HepG2 (cell line): Measurements from ENCODE around the gene MAP2K3. TPM values are rescaled to one million over a fixed set of nuclear protein-coding genes. Genes with fewer than 3 reads are reported as not detected.

ENCODE experiments used
- ATAC-seq: fragments of 200-7000 bp; cut with Tn5 transposase; 3 replicates; pipeline ENCODE4 v1.9.1; 2020; ENCODE audit warnings: mild to moderate bottlenecking, moderate library complexity
- BruUV-seq: library from RNA; stranded (reverse); fragments of 400-500 nt; replicated peaks from 2 replicates; lab custom pipeline; 2021; lab: Mats Ljungman, UMichigan
- CTCF ChIA-PET: fragments of 300-600 bp; formaldehyde crosslinking; extraction: SDS; loops from one replicate; lab custom pipeline; 2021; ENCODE audit warnings: low total read pairs, inconsistent platforms, low intra/inter-chr PET ratio; lab: Yijun Ruan, JAX
- POLR2A ChIA-PET: fragments of 350-600 bp; sonication (Branson Sonifier 250); formaldehyde crosslinking; loops from one replicate; lab custom pipeline; 2020; ENCODE audit warnings: antibody characterized with exemption, inconsistent platforms; lab: Yijun Ruan, JAX
- DNase-seq: peaks from one replicate; pipeline ENCODE4 v3.0.0-alpha.2; 2015; ENCODE audit warnings: low spot score
- FAIRE-seq: peaks from 3 replicates; lab custom pipeline; 2011; peaks lifted over from hg19 to GRCh38; lab: Jason Lieb, UNC
- H2AFZ ChIP-seq: one replicate; pipeline ENCODE4 v1.6.1; 2011; ENCODE audit warnings: low read length, inconsistent platforms
- H3K27ac ChIP-seq: fragments of 300-600 bp; 3 replicates; pipeline ENCODE4 v1.8.0; 2011; ENCODE audit warnings: mixed run types, mild to moderate bottlenecking, mixed read lengths, low read length, inconsistent platforms; ENCODE audit not compliant: insufficient read depth; ENCODE audit errors: extremely low read length
- H3K27me3 ChIP-seq, 2 experiments: fragments of 200-600 bp in 1 of 2; 2 replicates in 1 of 2; 3 replicates in 1 of 2; pipeline versions ENCODE4 v1.6.0 to v1.8.0; 2011; ENCODE audit warnings: low read length in 2 of 2, mild to moderate bottlenecking in 2 of 2, moderate library complexity in 2 of 2, inconsistent platforms in 1 of 2; ENCODE audit not compliant: insufficient read depth in 2 of 2, control insufficient read depth in 1 of 2
- H3K36me3 ChIP-seq, 2 experiments: fragments of 200-600 bp in 1 of 2; replicated peaks in 1 of 2; 2 replicates in 1 of 2; 3 replicates in 1 of 2; pipeline versions ENCODE4 v1.5.1 to v1.8.0; 2011; ENCODE audit warnings: low read length in 2 of 2, inconsistent platforms in 1 of 2; ENCODE audit not compliant: insufficient read depth in 2 of 2, control insufficient read depth in 1 of 2
- H3K4me1 ChIP-seq: 2 replicates; pipeline ENCODE4 v1.5.1; 2012; ENCODE audit warnings: low read length, inconsistent platforms; ENCODE audit not compliant: insufficient read depth
- H3K4me2 ChIP-seq: 2 replicates; pipeline ENCODE4 v1.6.0; 2011; ENCODE audit warnings: low read depth, low read length, inconsistent platforms
- H3K4me3 ChIP-seq, 3 experiments: fragments of 200-600 bp in 1 of 3; sonication (generic), shearing (Covaris generic) in 1 of 3; replicated peaks in 1 of 3; 2 replicates each; pipeline ENCODE4 v1.5.1; 2011 to 2016; ENCODE audit warnings: low read length in 3 of 3, inconsistent platforms in 2 of 3, low read depth in 2 of 3, mild to moderate bottlenecking in 2 of 3, control low read depth in 1 of 3, mixed read lengths in 1 of 3; ENCODE audit not compliant: insufficient read depth in 1 of 3
- H3K79me2 ChIP-seq: one replicate; pipeline ENCODE4 v1.6.1; 2011; ENCODE audit warnings: low read length, inconsistent platforms; ENCODE audit not compliant: insufficient read depth
- H3K9ac ChIP-seq: 2 replicates; pipeline ENCODE4 v1.6.0; 2011; ENCODE audit warnings: mild to moderate bottlenecking, low read depth, low read length, inconsistent platforms; ENCODE audit not compliant: insufficient read depth
- H3K9me3 ChIP-seq: 2 replicates; pipeline ENCODE4 v1.5.1; 2012; ENCODE audit warnings: mild to moderate bottlenecking, low read length
- H4K20me1 ChIP-seq: 2 replicates; pipeline ENCODE4 v1.6.0; 2011; ENCODE audit warnings: inconsistent platforms, mild to moderate bottlenecking, low read length, moderate library complexity; ENCODE audit not compliant: insufficient read depth
- FOSL2 ChIP-seq: sonication (generic); formaldehyde crosslinking; IDR thresholded peaks from 2 replicates; pipeline ENCODE4 v1.4.0; 2020; ENCODE audit warnings: missing genetic modification reagents
- HDAC2 ChIP-seq: sonication (generic); formaldehyde crosslinking; IDR thresholded peaks from 2 replicates; pipeline ENCODE4 v1.4.0; 2020; ENCODE audit warnings: missing genetic modification reagents
- HNF4A ChIP-seq: sonication (generic); formaldehyde crosslinking; IDR thresholded peaks from 2 replicates; pipeline ENCODE4 v1.4.0; 2020; ENCODE audit warnings: missing genetic modification reagents
- KDM5A ChIP-seq: fragments of 200-600 bp; sonication (generic); IDR thresholded peaks from 2 replicates; pipeline ENCODE4 v1.7.0; 2018; ENCODE audit warnings: antibody characterized with exemption, mild to moderate bottlenecking, low read length, borderline replicate concordance
- NKX3-1 ChIP-seq: sonication (generic); formaldehyde crosslinking; IDR thresholded peaks from 2 replicates; pipeline ENCODE4 v1.5.0; 2020; ENCODE audit warnings: missing genetic modification reagents
- XRCC5 ChIP-seq: fragments of 200-400 bp; formaldehyde crosslinking; optimal IDR thresholded peaks from 2 replicates; pipeline ENCODE3; 2017; ENCODE audit warnings: mild to moderate bottlenecking, low read length
- ZBTB21 ChIP-seq: sonication (generic); formaldehyde crosslinking; IDR thresholded peaks from 2 replicates; pipeline ENCODE4 v1.4.0; 2020; ENCODE audit warnings: missing genetic modification reagents
- ZMAT3 ChIP-seq: sonication (generic); formaldehyde crosslinking; conservative IDR thresholded peaks from 2 replicates; pipeline ENCODE4 v1.7.0; 2021; ENCODE audit warnings: missing genetic modification reagents
- ZNF383 ChIP-seq: sonication (generic); formaldehyde crosslinking; IDR thresholded peaks from 2 replicates; pipeline ENCODE4 v1.4.0; 2020; ENCODE audit warnings: missing genetic modification reagents, mild to moderate bottlenecking, borderline replicate concordance
- WGBS: methylation state at CpG from one replicate; pipeline ENCODE4 v1.1.6; 2017; ENCODE audit warnings: low lambda C conversion rate; 5-methylcytosine and 5-hydroxymethylcytosine counted together
- in situ Hi-C: cut with HindIII; loops from 2 replicates; pipeline ENCODE4 v1.10.0; 2017; ENCODE audit warnings: low pct_unique_long_range_greater_than_20kb; ENCODE audit not compliant: extremely low pct_ligation_motif_present
- intact Hi-C: fragments of 100-400 bp; cut with micrococcal nuclease; formaldehyde crosslinking; loops from one replicate; pipeline ENCODE4 v1.10.0; 2022; ENCODE audit not compliant: unreplicated experiment
- polyA plus RNA-seq, 8 experiments: library from polyadenylated mRNA; depleted of rRNA in 3 of 8; stranded (reverse) in 7 of 8; unstranded in 1 of 8; fragments of >200 nt; fragmentation: Illumina TruSeq in 4 of 8; extraction: Trizol in 4 of 8; gene quantifications; 2 replicates each; pipeline versions ENCODE4 v1.2.1 to v1.2.3, GENCODE V29; 2011 to 2016; ENCODE audit warnings: low read depth in 4 of 8, missing spikeins in 1 of 8, mixed read lengths in 1 of 8; ENCODE audit not compliant: insufficient read depth in 1 of 8
- total RNA-seq, 5 experiments: library from RNA; depleted of rRNA; stranded (reverse); fragments of >200 nt; fragmentation: Illumina TruSeq; extraction: Trizol; gene quantifications; 2 replicates each; pipeline ENCODE4 v1.2.3, GENCODE V29; 2016; ENCODE audit warnings: low read depth in 1 of 5
- TF ChIP-seq, protein P1 (sequence below): sonication (generic); formaldehyde crosslinking; IDR thresholded peaks from 2 replicates; pipeline ENCODE4 v1.4.0; 2020; ENCODE audit warnings: missing genetic modification reagents
- TF ChIP-seq, protein P2 (sequence below): sonication (generic); formaldehyde crosslinking; conservative IDR thresholded peaks from 2 replicates; pipeline ENCODE4 v1.8.1; 2023; ENCODE audit warnings: missing genetic modification reagents
- TF ChIP-seq, protein P3 (sequence below): sonication (generic); formaldehyde crosslinking; IDR thresholded peaks from 2 replicates; pipeline ENCODE4 v1.9.0; 2021; ENCODE audit warnings: missing genetic modification reagents, mild to moderate bottlenecking, borderline replicate concordance
- TF ChIP-seq, protein P4 (sequence below): sonication (generic); formaldehyde crosslinking; IDR thresholded peaks from 2 replicates; pipeline ENCODE4 v1.4.0; 2020; ENCODE audit warnings: missing genetic modification reagents

MAP2K3 gene
- total and polyA plus RNA-seq, 2 of the 13 experiments (the other 11 are each of a cell fraction or from before 2014, with no cell fraction given), result 20.5 to 27.4 TPM

DNA sequence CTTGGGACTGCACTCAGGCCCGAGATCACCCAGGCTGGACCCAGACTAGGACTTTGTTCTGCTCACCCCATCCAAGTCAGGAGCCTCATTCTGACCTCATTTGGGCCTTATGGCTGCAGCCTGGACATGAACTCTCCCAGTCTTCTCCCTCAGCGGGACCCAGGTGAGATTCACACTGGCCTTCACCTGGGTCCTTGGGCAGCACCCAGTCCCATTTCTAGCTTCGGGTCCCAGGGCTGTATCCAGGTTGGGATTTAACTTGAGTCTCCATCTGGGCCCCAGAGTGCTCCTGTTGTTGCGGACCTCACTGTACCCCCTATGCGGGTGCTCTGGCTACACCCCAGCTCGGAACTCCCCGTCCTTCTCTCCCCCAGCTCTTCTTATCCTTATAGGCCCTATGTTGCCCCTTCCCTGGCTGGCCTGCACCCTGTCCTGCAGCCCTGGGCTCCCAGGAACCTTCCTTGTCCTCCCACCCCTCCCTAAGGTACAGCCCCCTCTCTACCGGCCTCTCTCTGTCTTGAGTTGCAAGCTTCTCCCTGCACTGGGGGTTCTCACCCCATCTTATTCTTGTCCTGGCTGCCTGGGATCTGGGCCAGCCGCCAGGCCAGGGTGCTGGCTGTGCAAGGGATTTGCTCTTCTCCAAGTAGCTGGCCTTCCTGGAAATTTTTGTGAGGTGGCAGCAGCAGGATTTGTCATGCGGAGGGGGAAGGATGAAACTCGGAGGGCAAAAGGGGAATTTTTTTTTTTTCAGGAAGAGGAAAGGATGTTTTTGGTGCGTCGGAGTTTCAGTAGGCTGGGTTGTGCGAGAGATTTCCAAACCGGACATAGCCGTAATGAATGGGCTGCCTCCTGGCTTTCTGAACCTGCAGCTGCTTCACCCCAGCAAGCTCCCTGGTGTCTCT, 904 bp downstream of the MAP2K3 start:
- Histone ChIP-seq H3K4me3 (peak overlapping the region; percentile 82 to 96 (median 95)), H4K20me1 (peaks cover 15% of the 10 kb centered on the region), H3K9me3 (no peaks in the 10 kb centered on the region), H3K36me3 (peaks cover 0 to 3% of the 10 kb centered on the region in 2 experiments; a peak in 2 of 5 replicates), H2AFZ (no peak overlapping the region), H3K79me2 (peaks cover 55% of the 10 kb centered on the region), H3K4me2 (peak overlapping the region; percentile 93), H3K9ac (peak overlapping the region; percentile 90), H3K4me1 (peaks cover 45% of the 10 kb centered on the region), H3K27ac (peak overlapping the region; percentile 90), H3K27me3 (peaks cover 2 to 18% of the 10 kb centered on the region in 2 experiments; a peak in 4 of 5 replicates)
- no peak for FAIRE-seq
- in situ Hi-C loops, result loop anchor here (10.0 kb wide), 2 partner anchors 161 to 169 kb away; partner anchors contain the start of gene DHRS7B
- under 1% methylated on average over 15 of the region's 16 CpGs for WGBS
- no peak for ATAC-seq
- ChIA-PET CTCF (no interaction called here), POLR2A (interaction anchor here (0.6 to 4.1 kb wide), 4 partner anchors 10 to 242 kb away, joined by 3 to 56 read pairs (median 18); partner anchors contain the start of genes TMEM11 and USP22)
- BruUV-seq, result TSS peak; percentile 94
- no peak for DNase-seq
- intact Hi-C loops, result loop anchor here (2.0 to 10.0 kb wide), 3 partner anchors 33 to 241 kb away; partner anchors contain the start of genes NATD1, TMEM11 and USP22
- TF ChIP-seq NKX3-1 (CRISPR knock-in tag) (0 out of 2 replicates have a peak, but pooled peaks have one; percentile 22), FOSL2 (CRISPR knock-in tag) (0 out of 2 replicates have a peak, but pooled peaks have one; percentile 12), KDM5A (peak; percentile 30; the same call in 1 of the 2 replicates), HDAC2 (CRISPR knock-in tag) (0 out of 2 replicates have a peak, but pooled peaks have one; percentile 1), ZNF383 (no peak), ZBTB21 (CRISPR knock-in tag) (no peak), ZMAT3 (CRISPR knock-in tag) (0 out of 2 replicates have a peak, but pooled peaks have one; percentile 3), HNF4A (CRISPR knock-in tag) (peak; percentile 68), XRCC5 (peak; percentile 9)
- TF ChIP-seq, protein P1, sequence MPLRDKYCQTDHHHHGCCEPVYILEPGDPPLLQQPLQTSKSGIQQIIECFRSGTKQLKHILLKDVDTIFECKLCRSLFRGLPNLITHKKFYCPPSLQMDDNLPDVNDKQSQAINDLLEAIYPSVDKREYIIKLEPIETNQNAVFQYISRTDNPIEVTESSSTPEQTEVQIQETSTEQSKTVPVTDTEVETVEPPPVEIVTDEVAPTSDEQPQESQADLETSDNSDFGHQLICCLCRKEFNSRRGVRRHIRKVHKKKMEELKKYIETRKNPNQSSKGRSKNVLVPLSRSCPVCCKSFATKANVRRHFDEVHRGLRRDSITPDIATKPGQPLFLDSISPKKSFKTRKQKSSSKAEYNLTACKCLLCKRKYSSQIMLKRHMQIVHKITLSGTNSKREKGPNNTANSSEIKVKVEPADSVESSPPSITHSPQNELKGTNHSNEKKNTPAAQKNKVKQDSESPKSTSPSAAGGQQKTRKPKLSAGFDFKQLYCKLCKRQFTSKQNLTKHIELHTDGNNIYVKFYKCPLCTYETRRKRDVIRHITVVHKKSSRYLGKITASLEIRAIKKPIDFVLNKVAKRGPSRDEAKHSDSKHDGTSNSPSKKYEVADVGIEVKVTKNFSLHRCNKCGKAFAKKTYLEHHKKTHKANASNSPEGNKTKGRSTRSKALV (CRISPR knock-in tag), result peak; percentile 18; the same call in 1 of the 2 replicates
- TF ChIP-seq, protein P2, sequence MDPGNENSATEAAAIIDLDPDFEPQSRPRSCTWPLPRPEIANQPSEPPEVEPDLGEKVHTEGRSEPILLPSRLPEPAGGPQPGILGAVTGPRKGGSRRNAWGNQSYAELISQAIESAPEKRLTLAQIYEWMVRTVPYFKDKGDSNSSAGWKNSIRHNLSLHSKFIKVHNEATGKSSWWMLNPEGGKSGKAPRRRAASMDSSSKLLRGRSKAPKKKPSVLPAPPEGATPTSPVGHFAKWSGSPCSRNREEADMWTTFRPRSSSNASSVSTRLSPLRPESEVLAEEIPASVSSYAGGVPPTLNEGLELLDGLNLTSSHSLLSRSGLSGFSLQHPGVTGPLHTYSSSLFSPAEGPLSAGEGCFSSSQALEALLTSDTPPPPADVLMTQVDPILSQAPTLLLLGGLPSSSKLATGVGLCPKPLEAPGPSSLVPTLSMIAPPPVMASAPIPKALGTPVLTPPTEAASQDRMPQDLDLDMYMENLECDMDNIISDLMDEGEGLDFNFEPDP, result 0 out of 2 replicates have a peak, but pooled peaks have one; percentile 46
- TF ChIP-seq, protein P3, sequence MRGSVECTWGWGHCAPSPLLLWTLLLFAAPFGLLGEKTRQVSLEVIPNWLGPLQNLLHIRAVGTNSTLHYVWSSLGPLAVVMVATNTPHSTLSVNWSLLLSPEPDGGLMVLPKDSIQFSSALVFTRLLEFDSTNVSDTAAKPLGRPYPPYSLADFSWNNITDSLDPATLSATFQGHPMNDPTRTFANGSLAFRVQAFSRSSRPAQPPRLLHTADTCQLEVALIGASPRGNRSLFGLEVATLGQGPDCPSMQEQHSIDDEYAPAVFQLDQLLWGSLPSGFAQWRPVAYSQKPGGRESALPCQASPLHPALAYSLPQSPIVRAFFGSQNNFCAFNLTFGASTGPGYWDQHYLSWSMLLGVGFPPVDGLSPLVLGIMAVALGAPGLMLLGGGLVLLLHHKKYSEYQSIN (CRISPR knock-in tag), result no peak
- TF ChIP-seq, protein P4, sequence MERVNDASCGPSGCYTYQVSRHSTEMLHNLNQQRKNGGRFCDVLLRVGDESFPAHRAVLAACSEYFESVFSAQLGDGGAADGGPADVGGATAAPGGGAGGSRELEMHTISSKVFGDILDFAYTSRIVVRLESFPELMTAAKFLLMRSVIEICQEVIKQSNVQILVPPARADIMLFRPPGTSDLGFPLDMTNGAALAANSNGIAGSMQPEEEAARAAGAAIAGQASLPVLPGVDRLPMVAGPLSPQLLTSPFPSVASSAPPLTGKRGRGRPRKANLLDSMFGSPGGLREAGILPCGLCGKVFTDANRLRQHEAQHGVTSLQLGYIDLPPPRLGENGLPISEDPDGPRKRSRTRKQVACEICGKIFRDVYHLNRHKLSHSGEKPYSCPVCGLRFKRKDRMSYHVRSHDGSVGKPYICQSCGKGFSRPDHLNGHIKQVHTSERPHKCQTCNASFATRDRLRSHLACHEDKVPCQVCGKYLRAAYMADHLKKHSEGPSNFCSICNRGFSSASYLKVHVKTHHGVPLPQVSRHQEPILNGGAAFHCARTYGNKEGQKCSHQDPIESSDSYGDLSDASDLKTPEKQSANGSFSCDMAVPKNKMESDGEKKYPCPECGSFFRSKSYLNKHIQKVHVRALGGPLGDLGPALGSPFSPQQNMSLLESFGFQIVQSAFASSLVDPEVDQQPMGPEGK (CRISPR knock-in tag), result 0 out of 2 replicates have a peak, but pooled peaks have one; percentile 25
